CD1c-positive myeloid dendritic cell (primary cell): ENCODE measurements around the gene ZBTB24.
"Not testable (repeated sequence)": the region's sequence is repeated elsewhere in the genome, so short reads cannot be mapped to it uniquely, and the experiment has no call there.

ENCODE experiments used
- DNase-seq: peaks from one replicate; pipeline ENCODE4 v3.0.0-alpha.2; 2016; ENCODE audit errors: extremely low spot score

The ZBTB24 gene

GRCh38 chr6:109482905-109483734 lies at the start of gene ZBTB24:
Gene ZBTB24, minus strand, starts transcription at chr6:109483219. Its CDS starts 1,193 bp downstream, at chr6:109482026.
- DNase-seq = peak; percentile 96

DNA sequence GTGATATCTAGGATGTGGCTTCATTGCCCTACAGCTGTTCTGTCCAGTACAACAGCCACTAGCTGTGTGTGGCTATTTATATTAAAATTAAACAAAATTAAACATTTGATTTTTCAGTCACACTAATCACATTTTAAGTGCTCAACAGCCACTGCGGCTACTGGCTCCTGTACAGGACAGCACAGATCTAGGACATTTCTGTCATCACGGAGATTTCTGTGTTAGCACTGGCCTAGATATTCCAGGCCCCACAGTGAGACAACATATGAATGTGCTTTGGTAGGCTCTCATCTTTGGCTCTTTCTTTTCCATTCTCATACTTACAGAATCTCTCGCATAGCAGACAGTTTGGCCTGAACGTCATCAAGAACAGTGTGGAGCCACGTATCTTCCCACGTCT lies 48.4 kb upstream of the ZBTB24 start:
- no peak for DNase-seq

DNA sequence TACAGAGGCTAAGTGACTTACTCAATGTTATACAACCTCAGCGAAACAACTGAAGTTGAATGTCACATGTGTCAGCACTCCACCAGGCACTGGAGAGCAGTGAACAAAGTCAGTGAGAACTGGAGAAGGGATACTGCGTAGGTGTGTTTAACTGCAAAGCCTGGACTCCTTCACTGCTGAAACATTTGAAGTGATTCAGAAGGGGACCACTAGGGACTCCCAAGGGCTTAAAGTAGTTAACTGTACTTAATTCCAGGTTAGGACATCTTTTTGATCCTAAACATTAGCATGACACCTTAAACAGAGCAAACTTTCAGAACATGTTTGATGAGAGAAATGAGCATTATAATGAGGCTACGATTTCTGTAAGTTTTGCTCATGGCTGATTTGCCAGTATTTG lies 45.0 kb upstream of the ZBTB24 start:
- DNase-seq = no peak

DNA sequence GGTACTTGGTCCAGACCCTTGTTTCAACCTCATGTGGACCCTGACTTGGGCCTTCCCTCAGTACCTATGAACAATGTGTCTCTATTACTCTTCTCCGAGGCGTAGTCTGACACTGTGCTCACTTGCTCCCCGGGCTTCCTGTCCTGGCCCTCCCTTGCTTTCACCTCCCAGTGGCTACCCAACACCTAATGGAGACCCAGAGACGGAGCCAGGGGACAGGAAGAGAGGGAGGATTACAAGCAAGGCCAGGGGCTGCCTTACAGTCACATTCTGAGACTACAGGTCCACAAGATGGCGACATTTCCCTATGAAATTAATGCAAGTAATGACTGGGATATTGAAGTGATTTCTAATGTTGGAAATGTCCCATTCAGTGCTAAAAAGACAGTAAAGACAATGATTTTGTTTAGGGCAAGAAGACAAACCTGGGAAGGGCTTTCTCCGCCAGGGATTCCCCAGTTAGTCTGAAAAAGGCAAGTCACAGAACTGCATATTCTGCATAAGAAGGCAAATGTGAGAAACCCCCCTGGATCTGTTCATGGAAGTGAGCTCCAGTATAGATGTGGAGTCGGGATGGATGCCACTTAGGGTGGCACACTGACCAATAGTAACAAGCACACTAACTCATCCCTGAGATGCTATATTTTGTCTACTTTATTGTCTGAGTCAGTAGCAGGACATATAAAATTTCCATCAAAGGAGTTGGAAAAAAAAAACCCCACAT lies 44.0 kb upstream of the ZBTB24 start:
- DNase-seq = peak; percentile 73

DNA sequence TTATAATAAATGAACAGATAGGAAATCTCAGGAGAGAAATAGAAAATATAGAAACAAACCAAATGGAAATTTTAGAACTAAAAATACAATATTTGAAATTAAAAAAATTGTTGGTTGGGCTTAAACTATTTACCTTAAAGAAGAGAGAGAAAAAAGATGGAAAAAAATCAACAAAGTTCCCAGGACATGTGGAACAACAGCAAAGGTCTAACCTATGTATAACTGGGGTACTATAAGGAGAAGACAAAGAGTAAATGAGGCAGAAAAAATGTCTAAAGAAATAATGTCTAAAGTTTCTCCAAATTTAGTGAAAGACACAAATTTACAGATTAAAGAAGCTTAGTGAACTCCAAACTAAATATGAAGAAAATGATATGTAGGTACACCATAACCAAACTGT lies 41.1 kb upstream of the ZBTB24 start:
- no peak for DNase-seq

- DNase-seq = no peak
Measured at GRCh38 chr6:109523478-109523877, 40.5 kb upstream of the ZBTB24 start.

DNA sequence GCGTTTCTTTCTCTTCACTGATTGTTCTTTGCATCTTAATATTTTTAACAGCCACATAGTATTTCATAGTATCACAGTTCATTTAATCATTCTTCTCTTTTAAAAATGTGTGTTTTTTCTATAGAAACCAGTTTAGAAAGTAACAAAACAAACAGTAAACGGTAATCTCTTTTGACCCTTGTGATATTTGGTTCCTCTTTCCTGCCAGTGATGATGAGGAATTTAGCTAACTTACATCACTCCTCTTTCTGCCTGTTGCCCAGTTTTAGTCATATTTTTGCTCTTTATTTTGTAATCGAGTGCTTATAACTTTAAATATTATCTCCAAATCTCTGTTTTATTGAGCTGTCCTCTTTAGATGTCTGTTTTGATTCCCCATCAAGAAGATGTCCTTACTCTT lies 38.1 kb upstream of the ZBTB24 start:
- DNase-seq = peak; percentile 78

DNA sequence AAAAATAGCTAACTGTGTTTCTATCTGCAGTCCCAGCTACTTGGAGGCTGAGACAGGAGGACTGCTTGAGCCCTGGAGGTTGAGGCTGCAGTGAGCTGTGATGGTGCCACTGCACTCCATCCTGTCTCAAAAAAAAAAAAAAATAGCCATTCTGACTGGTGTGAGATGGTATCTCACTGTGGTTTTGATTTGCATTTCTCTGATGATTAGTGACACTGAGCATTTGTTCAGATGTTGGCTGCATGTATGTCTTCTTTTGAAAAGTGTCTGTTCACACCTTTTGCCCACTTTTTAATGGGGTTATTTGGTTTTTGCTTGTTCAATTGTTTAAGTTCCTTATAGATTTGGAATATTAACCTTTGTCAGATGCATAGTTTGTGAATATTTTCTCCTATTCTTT lies 36.6 kb upstream of the ZBTB24 start:
- not testable (repeated sequence) for DNase-seq

GRCh38 chr6:109516929-109517328 lies 33.9 kb upstream of the ZBTB24 start:
- DNase-seq = no peak

DNA sequence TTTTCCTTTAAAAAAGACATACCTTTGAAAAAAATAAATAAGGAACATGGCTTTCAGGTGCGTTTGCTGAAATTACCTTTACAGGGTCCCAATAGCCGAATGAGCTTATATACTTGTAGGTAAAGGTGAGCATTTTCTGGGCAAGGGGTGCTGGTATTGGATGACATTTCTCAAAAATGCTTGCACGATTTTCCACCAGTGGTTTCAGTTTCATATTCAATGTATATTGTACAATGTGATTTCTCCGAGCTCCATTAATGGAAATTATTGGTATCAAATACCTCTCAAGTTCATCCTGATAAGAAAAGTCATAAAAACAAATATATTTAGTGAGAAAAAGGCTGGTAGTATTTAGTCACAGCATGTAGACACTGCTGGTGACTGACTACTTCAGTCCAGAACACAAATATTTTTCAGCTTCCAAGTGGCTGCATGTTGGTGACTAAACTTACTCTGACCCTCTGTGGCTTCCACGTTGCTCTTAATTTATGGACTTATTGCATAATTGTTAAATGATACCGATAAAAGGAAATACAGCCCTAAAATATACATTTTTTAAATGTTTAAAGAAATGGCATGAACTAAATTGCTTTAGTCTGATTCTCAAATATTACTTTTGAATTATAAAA lies 32.9 kb upstream of the ZBTB24 start:
- DNase-seq = peak; percentile 10

GRCh38 chr6:109514946-109515345 lies 31.9 kb upstream of the ZBTB24 start:
- DNase-seq = no peak

- peak; percentile 17 for DNase-seq
Measured at GRCh38 chr6:109513571-109514071, 30.6 kb upstream of the ZBTB24 start.

- DNase-seq = no peak
Measured at GRCh38 chr6:109512271-109512817, 29.3 kb upstream of the ZBTB24 start.

DNA sequence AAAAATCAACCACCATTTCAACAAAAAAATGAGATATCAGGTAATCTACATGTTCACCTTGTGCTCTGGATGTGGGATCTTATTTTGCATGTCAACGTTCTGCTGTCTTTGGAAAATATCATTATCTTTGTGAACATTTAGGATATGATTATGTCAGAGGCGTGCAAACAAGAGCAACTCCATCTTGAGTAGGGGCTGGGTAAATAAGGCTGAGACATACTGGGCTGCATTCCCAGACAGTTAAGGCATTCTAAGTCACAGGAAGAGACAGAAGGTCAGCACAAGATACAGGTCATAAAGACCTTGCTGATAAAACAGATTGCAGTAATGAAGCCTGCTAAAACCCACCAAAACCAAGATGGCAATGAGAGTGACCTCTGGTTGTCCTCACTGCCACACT lies 28.8 kb upstream of the ZBTB24 start:
- DNase-seq = no peak

DNA sequence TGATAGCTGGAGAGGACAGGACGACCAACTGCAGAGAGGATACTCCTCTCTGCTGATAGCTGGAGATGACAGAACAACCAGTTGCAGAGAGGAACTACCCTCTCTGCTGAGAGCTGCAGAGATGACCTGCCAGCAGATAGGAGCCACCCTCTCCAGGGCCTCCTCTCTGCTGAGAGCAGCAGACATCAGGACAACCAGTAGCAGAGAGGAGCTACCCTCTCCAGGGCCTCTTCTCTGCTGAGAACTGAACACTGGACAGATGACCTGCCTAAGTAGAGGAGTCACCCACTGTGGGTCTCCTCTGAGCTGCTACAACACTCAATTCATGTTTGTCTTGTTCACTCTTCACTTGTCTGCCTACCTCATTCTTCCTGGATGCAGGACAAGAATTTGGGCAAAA lies 27.3 kb upstream of the ZBTB24 start:
- DNase-seq = no peak

DNA sequence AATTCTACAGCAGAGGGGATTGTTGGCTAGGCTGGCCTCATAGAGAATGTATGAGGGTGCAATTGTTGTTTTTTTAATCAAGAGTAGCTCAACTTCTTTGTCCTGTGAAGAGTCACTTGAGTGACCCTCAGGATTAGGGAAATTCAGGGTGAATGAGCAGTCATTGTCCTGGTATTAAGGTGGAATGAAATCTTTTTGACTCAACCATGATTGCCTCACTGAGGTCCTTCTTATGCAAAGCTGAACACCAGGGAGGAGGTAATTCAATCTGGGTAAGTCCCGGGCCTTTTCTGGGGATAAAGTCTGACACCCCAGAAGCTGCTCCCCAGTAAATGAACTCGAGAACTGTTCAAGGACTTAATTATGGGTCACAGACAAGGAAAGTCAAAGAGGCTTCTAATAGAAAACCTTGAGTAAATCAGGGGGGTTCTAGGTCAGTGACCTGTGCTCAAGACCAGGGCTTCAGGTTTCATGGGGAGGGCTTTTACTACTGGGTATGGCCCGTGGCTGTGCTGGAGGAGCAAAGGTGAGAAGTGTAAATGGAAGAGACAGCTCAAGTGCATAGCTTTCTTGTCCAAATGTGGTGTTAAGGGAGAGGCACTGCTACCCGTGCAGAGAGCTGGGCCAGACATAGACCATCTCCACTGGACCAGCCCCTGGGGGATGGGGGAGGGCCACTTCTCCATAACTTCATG lies 25.3 kb upstream of the ZBTB24 start:
- DNase-seq = no peak

DNA sequence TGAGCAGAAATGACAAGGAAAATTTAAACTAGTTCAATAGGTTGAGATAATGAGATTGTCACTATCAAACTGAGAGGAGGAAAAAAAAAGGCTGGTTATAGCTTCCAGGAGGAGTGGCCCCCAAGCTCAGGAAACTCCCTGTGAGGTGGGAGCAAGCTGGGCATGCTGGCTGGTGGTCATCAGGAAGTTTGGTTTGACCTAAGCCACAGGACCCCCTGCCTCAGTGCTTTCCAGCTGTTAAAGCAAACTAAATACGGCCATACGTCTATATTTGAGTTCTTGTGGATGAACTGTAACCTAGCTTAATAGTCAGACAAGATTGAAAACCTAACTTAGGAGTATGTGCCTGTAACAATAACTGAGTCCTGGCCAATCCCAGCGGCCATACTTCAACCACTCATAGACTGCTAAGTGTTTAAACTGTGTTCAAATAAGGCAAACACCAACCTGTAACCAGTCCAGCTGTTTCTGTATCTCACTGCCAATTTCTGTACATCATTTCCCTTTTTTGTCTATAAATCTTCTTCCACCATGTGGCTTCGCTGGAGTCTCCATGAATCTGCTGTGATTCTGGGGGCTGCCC lies 24.6 kb upstream of the ZBTB24 start:
- no peak for DNase-seq

DNA sequence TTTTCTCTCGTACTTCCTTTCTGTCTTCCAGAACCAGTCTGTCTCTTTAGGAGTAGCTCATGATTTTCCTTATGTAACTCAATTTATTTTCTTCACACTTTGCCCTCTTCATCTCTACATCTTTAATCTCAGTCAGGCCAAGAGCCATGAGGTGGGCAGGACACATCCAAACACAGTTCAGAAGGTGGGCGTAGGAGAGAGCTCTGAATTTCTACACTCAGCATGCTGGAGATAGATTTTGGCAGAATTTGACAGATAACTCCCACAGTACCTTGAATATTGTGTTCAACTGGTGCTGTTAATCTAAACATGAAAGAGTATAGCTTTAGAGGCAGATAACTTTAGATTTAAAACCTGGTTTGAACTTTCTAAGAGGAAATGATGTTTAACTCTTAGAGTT lies 23.8 kb upstream of the ZBTB24 start:
- no peak for DNase-seq

GRCh38 chr6:109506314-109506713 lies 23.3 kb upstream of the ZBTB24 start:
- DNase-seq = no peak

GRCh38 chr6:109503327-109504224 lies 20.6 kb upstream of the ZBTB24 start:
- DNase-seq = no peak
